SIG-M5 treated with dmso at 0.1 percent for 504 hours (cell line): Measurements from ENCODE around the gene TNFRSF12A.

Experiments
- DNase-seq: peaks from one replicate; lab custom pipeline; 2025; ENCODE audit not compliant: unreplicated experiment; lab: John Stamatoyannopoulos, UW

TNFRSF12A gene

DNA sequence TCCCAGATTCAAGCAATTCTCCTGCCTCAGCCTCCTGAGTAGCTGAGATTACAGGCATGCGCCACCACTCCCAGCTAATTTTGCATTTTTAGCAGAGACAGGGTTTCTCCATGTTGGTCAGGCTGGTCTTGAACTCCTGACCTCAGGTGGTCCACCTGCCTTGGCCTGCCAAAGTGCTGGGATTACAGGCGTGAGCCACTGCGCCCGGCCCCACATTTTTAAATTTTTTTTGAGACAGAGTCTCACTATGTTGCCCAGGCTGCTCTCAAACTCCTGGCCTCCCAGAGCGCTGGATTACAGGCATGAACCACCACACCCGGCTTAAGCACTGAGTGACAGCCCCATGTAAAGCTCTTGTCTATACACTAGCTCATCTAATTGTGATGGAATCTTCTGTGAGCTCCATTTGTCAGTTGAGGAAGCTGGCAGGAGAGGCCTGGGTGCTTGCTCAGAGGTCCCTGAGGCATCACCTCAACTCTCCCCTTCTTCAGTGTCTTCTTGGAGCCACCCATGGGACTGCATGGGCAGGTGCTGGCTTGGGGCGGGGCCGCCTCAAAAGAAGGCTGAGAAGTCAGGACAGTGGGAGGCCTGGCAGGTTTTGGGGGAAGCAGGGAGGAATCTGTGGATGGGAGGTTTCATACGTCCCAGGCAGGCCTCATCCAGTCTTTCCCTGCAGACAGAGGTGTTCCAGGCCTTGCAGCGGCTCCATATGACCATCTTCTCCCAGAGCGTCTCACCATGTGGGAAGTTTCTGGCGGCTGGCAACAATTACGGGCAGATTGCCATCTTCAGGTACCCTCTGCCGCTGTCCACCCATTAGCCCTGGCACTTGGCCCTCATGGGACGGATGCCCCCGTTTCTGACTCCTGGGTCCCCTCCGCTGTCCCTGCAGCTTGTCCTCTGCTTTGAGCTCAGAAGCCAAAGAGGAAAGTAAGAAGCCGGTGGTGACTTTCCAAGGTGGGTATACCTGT lies 5.1 kb downstream of the TNFRSF12A start:
- no peak for DNase-seq

DNA sequence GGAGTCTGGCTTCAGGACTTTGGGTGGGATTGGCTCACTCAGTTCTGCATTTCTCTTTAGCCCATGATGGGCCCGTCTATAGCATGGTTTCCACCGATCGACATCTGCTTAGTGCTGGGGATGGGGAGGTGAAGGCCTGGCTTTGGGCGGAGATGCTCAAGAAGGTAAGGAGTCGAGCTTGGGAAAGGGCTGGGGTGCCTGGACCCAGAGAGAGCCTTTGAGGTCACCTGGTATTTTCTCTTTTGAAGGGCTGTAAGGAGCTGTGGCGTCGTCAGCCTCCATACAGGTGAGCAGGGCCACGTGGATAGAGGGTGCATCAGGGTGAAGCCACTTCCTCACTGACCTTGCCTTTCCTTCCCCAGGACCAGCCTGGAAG lies 5.8 kb downstream of the TNFRSF12A start:
- no peak for DNase-seq

DNA sequence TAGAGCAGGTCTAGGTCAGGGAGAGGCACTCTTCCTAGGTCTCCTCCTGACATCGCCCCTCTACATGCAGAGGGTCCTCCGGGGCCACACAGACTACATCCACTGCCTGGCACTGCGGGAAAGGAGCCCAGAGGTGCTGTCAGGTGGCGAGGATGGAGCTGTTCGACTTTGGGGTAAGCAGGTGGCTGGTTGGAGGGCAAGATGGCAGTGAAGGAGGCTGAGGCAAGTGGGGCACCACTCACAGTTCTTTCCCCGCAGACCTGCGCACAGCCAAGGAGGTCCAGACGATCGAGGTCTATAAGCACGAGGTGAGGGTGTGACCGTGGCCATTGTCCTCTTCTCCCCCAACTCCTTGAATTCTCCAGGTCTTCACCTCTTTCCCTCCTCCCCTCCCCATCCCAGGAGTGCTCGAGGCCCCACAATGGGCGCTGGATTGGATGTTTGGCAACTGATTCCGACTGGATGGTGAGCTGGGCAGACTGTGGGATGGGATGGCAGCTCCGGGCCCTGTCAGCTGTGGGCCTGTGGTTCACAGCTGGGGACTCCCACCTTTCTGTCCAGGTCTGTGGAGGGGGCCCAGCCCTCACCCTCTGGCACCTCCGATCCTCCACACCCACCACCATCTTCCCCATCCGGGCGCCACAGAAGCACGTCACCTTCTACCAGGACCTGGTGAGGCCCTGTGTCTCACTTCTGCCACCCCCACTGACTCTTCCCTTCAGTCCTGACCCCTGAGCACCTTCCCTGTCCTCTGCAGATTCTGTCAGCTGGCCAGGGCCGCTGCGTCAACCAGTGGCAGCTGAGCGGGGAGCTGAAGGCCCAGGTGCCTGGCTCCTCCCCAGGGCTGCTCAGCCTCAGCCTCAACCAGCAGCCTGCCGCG lies 6.7 kb downstream of the TNFRSF12A start:
- DNase-seq = no peak

DNA sequence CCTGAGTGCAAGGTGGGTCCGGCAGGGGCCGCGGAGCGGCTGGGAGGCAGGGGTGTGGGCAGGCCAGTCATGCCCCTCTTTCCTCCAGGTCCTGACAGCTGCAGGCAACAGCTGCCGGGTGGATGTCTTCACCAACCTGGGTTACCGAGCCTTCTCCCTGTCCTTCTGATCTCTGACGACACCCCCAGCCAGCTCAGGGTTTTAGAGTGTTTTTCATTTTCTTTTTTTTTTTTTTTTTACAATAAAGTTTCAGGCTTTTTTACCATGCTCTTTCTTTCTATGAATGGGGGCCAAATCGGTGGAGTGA lies 7.3 kb downstream of the TNFRSF12A start:
- no peak for DNase-seq

DNA sequence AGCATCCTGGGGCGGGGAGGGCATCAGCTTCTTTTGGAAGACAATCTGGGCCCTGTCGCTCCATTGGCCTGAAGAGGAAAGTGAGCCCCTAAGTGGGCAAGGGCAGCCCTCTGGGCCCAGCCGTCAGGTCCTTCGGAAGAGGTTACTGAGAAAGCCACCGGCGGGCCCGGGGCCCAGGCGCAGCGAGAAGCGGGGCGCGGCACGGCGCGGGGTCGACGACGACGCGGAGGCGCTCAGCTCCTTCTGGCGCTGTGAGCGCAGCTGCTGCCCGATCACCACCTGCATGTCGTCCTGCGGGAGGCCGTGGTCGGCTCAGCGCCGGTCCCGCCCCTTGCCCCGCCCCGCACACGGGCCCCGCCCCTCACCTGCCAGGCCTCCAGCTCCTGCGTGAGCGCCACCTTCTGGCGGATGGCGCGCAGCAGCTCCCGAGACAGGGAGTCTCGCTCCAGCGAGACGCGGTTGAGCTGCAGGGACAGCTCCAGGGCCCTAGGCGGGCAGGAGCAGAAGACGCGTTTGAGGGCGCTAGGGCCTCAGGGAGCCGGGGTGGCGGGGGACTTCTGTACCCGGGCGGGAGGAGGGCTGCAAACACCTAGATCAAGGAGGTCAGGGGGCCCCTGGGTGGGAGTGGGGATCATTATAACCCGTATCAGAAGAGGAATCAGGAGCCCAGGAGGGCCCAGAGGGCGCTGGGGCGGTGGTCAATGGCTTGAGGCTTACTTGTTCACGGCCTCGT lies 8.0 kb downstream of the TNFRSF12A start:
- DNase-seq = peak; percentile 70

DNA sequence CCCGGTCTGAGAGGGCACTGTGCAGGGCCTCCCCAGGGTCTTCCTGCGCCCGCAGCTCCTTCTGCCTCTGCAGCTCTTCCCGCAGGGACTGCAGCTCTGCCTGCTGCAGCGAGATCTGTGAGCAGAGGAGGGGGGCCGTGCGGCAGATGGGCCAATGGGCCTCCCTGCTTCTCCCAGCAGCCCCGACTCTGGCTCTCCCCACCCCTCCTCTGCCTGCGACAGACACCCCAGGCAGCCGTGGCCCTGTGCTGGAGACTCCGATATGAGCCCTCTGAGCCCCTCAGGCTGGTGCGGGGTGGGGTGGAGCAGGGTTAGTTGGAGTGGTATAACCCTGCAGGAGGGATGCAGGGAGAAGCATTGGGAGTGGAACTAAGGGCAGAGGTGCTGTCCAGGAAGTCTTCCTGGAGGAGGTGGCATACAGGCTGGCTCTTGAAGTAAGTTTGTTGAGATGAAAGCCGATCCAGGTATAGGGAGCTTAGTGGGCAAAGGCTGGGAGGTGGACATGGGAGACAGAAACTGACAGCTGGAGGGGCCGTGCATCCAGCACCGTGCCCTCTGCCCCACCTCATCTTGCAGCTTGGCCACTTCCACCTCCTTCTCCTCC lies 8.7 kb downstream of the TNFRSF12A start:
- DNase-seq = no peak

DNA sequence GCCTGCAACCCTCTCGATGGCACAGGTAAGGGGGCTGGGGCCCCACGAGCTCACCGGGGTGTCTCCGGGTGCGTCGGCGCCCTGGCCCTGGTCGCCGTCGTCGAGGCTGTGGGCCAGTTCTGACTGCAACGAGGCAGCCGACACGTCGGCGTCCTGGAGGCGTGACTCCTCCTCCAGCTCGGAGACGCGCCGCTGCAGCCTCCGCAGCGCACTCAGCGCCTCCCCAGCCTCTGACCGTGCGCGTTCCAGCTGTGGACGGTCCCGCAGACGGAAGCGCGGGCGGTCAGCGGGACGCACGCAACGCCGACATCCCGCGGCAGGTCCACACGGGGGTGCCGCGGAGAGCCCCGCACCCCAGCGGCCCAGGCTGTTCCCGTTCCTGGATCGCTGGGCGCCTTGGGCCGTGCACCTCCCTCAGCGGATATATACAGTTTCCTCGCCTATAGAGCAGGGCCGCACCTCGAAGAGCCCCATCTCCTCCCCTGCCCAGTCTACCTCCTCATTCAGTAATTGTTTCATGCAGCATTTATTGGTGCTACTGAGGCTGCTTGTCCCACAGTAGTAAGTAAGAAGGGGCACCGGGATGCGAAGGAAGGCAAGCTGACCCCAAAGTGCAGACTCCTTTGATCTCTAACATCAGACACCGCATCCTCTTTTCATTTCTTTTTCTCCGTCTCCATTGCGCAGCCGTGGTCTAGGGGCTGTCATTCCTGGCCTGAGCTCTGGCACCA lies 9.5 kb downstream of the TNFRSF12A start:
- DNase-seq = no peak

DNA sequence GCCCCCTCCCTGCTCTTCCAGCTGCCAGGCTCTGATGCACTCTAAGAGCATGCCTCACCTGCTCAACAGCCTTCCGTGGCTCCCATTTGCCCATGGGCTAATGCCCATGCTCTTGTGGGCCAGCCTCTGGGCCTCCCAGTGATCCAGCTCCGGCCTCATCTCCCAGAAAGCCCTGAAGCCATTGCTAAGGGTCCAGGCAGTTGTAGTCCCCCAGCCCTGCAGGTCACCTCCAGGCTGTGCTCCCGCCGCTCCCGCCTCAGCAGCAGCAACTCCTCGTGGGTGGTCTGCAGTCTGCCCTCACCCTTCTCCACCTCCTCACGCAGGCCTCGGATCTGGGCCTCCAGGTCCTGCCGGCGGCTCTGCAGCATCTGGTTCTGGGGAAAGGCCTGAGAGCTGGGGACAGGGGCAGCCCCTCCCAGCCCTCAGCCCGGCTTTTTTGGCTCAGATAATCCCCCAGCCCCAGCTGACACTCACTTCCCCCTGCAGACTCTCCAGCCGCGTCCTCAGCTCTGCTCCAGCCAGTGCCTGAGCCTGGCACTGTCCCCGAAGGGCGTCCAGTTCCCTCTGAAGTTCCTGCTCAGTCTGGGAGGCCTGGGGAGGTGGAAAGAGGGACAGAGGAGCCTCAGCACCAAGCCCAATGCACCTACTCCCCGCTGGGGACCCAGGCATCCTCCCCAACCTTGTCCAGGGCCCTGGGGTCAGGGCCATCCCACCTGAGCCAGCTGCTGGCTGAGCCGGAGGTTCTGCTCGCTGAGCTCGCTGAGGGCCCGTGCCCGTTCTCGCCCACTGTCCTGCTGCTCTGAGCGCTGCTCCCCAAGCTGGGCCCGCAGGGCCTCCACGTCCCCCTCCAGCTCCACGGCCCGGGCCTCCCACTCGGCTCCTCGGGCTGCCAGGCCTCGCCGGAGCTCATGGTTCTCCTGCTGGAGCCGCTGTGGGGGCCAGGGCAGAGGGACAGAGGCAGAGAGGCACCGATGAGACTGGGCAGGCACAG lies 10.3 kb downstream of the TNFRSF12A start:
- DNase-seq = no peak

DNA sequence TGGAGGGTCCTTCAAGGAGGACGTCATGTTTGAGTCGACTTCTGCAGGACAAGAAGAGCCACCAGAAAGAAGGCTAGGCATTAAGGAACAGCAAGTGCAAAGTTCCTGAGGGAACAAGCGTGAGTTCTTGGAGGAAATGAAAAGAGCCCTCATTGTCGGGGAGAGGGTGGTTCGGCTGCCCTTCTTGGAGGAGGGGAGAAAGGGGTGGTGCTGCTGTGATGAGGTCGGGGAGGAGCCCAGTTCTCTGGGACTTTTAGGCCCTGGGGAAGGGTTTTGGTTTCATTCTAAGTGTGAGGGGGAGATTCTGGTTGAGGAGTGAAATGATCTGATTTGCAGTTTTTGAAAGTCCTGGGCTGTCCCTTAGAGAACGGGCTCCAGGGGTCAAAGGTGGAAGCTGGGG lies 12.5 kb downstream of the TNFRSF12A start:
- no peak for DNase-seq

DNA sequence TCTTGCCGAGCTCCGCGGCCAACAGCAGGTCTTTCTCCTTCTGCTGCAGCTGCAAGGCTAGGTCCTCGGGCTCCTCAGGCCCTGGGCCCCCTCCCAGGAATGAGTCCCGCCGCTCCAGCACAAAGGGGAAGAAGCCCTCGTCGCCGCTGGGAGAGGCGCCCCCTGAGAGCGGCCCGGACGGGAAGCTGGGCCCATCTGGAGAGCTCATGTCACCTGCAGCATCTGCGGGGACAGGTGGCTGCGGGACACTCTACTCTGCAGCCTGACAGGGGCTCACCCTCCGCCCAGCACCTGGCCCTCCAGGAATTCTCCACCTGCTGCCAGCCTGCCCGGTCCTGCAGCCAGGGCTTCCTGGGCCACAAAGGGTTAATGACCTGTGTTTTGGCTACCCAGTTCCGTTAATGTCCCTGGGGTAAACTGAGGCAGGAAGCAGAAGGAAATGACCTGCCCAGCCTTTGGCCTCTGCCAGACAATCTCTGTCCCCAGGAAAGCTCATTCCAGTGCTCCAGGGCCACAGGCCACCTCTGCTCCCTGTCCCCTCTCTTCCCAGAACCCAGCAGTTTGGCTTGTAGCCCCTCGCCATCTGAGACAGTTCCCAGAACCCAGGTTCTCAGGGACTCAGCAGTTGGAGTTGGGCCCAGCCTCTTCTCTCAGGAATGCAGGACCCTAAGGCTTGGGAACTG lies 15.3 kb downstream of the TNFRSF12A start:
- no peak for DNase-seq

DNA sequence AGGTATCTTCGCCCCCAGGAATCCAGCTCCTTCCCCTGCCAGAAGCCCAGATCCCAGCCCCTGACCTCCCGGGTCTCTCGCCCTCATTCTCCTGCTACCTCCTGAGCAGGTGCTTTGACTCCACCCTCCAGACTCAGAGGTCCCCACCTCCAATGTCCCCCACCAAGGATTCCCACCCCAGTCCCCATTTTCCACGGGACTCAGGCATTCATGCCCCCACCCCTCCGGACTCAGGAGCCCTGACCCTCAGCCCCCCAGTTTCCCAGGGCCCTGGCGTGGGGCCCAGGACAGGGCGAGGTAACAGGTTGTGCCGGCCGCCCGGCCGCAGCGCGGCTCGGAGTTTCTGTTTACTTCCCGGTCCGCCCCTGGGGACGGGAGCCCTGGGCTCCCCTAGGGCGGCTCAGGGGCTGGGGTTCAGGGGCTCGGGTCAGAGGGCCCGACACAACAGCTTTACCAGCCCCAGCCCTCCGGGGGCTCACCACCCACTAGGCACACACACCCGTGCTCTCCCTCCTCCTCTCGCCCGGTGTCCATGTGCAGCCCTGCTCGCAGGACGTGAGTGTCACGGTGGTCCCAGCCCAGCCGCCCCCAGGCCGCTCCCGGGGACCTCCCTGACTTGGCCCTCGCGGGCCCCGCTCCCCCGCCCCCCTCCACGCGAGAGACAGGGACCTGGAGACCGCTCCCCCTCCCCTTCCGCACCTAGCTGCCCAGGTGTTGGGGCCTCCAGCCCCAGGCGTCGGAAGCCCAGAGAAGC lies 16.0 kb downstream of the TNFRSF12A start:
- no peak for DNase-seq

DNA sequence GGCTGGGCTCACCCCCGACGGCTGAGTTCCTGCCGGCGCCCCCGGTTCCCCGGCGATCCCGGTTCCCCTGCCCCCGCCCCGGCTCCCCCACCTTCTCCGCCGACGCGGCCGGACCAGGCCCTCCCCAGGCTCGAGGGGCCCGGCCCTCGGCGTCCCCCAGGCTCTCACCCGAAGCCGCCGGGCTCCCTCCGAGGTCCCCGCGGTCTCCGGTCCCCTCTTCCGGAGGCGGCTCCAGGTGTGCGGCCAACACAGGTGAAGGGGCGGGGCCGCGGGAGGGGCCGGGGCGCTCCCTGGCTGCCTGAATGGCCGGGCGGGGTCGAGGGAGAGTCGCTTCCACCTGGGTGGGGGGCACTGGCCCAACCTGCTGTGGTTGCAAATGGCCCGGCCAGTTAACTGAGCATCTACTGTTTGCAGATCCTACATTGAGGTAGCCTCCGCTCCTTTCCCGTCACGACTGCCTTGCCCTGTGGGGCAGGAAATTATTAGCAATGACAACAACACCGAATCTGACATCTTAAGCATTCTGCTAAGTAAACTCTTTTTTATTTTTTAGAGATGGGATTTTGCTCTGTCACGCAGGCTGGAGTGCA lies 16.7 kb downstream of the TNFRSF12A start, which contains the start of gene BICDL2:
BICDL2 (minus strand) TSS at position 219 of the 590 bp plus-strand sequence. CDS start 1,448 bp downstream, outside the sequence.
- no peak for DNase-seq

DNA sequence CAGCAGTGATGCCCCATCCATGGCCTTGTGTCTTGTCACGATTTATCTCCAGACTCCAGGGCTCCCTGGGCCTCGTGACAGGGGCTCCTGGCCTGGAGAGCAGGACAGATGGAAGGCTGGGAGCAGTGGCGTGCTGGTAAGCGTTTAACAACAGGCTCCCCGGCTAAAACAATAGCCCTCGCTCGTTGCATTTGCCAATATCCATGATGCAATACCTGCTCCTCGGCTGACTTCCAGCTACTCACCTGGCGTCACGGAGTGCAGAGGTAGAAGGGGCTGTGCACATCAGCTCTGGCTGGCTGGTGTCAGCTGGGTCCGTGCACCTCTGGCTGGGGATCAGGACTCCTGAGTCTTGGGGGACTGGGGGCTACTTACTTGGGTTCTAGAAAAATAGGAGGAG lies 18.1 kb downstream of the TNFRSF12A start:
- no peak for DNase-seq

DNA sequence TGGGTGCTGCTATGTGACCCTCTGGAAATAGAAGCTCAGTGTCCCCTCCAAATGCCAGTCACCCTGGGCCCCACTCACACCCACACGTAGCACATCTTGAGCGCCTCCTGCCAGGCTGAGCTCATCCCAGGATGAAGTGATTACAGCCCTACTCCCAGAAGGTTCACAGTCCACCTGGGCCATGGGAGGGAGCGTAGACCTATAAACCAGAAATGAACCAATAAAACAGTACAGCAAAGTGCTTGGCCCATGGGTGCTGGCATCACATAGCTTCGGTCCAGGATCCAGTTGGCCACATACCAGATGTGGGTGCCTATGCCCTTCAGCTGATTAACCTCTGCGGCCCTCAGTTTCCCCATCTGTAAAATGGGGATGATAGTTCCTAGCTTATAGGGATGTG lies 18.7 kb downstream of the TNFRSF12A start:
- DNase-seq = no peak

DNA sequence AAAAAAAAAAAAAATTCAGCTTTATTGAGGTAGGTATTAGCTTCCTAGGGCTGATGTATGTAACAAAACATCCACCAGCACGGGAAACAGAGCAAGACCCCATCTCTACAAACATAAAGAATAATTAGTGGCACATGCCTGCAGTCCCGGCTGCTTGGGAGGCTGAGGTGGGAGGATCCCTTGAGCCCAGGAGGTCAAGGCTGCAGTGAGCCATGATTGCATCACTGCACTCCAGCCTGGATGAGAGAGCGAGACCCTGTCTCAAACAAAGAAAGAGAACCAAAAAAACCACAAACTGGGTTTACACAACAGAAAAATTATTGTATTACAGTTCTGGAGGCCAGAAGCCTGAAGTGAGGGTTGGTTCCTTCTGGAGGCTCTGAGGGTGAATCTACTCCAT lies 22.2 kb downstream of the TNFRSF12A start:
- DNase-seq = peak; percentile 25

DNA sequence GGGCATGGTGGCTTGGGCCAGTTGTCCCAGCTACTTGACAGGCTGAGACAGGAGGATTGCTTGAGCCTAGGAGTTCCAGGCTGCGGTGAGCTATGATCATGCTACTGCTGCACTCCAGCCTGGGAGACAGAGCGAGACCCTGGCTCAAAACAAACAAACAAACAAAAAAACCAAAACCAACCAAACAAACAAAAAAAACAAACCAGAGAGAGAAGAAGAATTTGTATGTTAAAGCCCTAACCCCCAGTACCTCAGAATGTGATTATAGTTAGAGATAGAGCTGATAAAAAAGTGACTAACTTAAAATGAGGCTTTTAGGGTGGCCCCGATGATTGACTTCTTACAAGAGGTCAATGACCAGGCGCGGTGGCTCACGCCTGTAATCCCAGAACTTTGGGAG lies 24.5 kb downstream of the TNFRSF12A start:
- DNase-seq = no peak
